Liver (tissue), 10 donors: ENCODE measurements around the gene STX2. TPM values are rescaled to one million over a fixed set of nuclear protein-coding genes. Genes with fewer than 3 reads are reported as not detected.
A peak's percentile ranks its signal among the peaks of the same experiment; 100 is the strongest.

ENCODE experiments used
- DNase-seq: peaks from one replicate; pipeline ENCODE4 v3.0.0-alpha.2; 2017; ENCODE audit warnings: low spot score
- H3K27ac ChIP-seq, 2 donors: one replicate each; pipeline ENCODE4 v1.7.0; 2013; ENCODE audit warnings: inconsistent platforms in 2 of 2, low read length in 2 of 2, control low read depth in 1 of 2, low read depth in 1 of 2, mild to moderate bottlenecking in 1 of 2
- H3K27me3 ChIP-seq, 4 donors: one replicate each; pipeline versions ENCODE4 v1.6.1 to v1.7.0; 2013; ENCODE audit warnings: low read length in 3 of 4, inconsistent platforms in 1 of 4, mild to moderate bottlenecking in 1 of 4, moderate library complexity in 1 of 4; ENCODE audit not compliant: control insufficient read depth in 4 of 4, insufficient read depth in 4 of 4
- H3K36me3 ChIP-seq, 4 donors: one replicate each; pipeline versions ENCODE4 v1.6.1 to v1.7.0; 2013; ENCODE audit warnings: low read length in 3 of 4, mild to moderate bottlenecking in 3 of 4, low read depth in 1 of 4, moderate library complexity in 1 of 4; ENCODE audit not compliant: control insufficient read depth in 4 of 4, insufficient read depth in 3 of 4
- H3K4me1 ChIP-seq, 4 donors: one replicate each; pipeline versions ENCODE4 v1.6.1 to v1.7.0; 2013; ENCODE audit warnings: low read length in 3 of 4, mild to moderate bottlenecking in 3 of 4, moderate library complexity in 1 of 4; ENCODE audit not compliant: control insufficient read depth in 4 of 4, insufficient read depth in 4 of 4
- H3K4me3 ChIP-seq, 3 donors: one replicate each; pipeline versions ENCODE4 v1.6.1 to v1.7.0; 2013; ENCODE audit warnings: low read length in 3 of 3, control low read depth in 1 of 3, low read depth in 1 of 3, mild to moderate bottlenecking in 1 of 3
- H3K9ac ChIP-seq, 2 donors: one replicate each; pipeline ENCODE4 v1.7.0; 2013; ENCODE audit warnings: low read length in 2 of 2, mild to moderate bottlenecking in 2 of 2, moderate library complexity in 2 of 2, control low read depth in 1 of 2, low read depth in 1 of 2
- H3K9me3 ChIP-seq, 4 donors: one replicate each; pipeline versions ENCODE4 v1.6.1 to v1.7.0; 2013; ENCODE audit warnings: low read length in 3 of 4; ENCODE audit not compliant: control insufficient read depth in 4 of 4
- FOXA1 ChIP-seq: IDR thresholded peaks from 2 replicates; pipeline ENCODE4 v1.6.1; 2016; ENCODE audit warnings: antibody characterized with exemption
- HNF4A ChIP-seq, 2 donors: conservative IDR thresholded peaks; 2 replicates each; pipeline ENCODE4 v1.6.1; 2016; ENCODE audit warnings: antibody characterized with exemption in 2 of 2, mild to moderate bottlenecking in 2 of 2
- JUND ChIP-seq, 2 donors: IDR thresholded peaks; 2 replicates each; pipeline ENCODE4 v1.6.1; 2016; ENCODE audit warnings: antibody characterized with exemption in 2 of 2
- SP1 ChIP-seq: IDR thresholded peaks from 2 replicates; pipeline ENCODE4 v1.6.1; 2018; ENCODE audit warnings: antibody characterized with exemption, mild to moderate bottlenecking
- WGBS: extraction: QIAGEN DNeasy Blood & Tissue Kit; methylation state at CpG from one replicate; pipeline ENCODE4 v1.1.7; 2013; 5-methylcytosine and 5-hydroxymethylcytosine counted together
- polyA plus RNA-seq, 2 donors: library from polyadenylated mRNA; stranded (reverse) in 1 of 2; unstranded in 1 of 2; fragments of 200-250 nt in 1 of 2; fragments of >200 nt in 1 of 2; fragmentation: Nextera tagmentation in 1 of 2; extraction: Ambion mirVana in 1 of 2; gene quantifications; one replicate each; pipeline versions ENCODE4 v1.2.1 to v1.2.3, GENCODE V29; 2013 to 2015
- small RNA-seq: library from RNA; depleted of rRNA; stranded (forward); fragments of <200 nt; gene quantifications from one replicate; pipeline ENCODE3, GENCODE V24; 2014
- total RNA-seq, 2 donors: library from RNA; depleted of rRNA; stranded (reverse); fragments of >200 nt; gene quantifications; one replicate each; pipeline ENCODE4 v1.2.3, GENCODE V29; 2014
- donor health status: healthy.
- donor health status: healthy.
- donor health status: healthy.
- donor health status: healthy.
- donor health status: healthy.

The STX2 gene
- total and polyA plus RNA-seq, 4 donors: 4.7 to 13.8 (median 8.9) TPM

DNA sequence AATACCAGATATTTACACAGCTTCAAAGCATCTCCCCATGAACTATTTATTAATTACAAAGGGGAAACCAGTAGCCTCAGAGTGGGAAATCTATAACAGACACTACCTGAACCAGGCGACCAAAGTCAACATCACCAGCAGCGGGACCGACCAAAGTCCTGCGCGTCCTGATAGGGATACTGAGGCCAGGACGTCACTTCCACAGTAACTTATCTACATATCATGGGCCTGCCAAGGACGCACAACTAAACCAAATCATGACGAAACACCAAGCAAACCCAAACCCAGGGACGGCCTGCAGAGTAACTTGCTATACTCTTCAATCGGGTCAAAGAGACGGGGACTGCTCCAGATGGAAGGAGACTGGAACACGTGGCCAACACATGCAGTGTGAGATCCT, 96.9 kb downstream of the STX2 start:
- H3K27ac ChIP-seq: no peak overlapping the region
- H3K9ac ChIP-seq: no peak overlapping the region
- WGBS: 67% methylated on average over 12 of the region's 12 CpGs
- H3K27me3 ChIP-seq: no peaks in the 10 kb centered on the region
- H3K9me3 ChIP-seq: no peaks in the 10 kb centered on the region
- DNase-seq: no peak
- peak; percentile 48 for TF ChIP-seq SP1
- no peak for TF ChIP-seq JUND (IDR thresholded peaks at IDR 0.05)
- TF ChIP-seq FOXA1: no peak
- TF ChIP-seq HNF4A (conservative IDR thresholded peaks at IDR 0.05): peak; percentile 50 to 58
- H3K4me1 ChIP-seq: peaks cover 2 to 23% (median 17%) of the 10 kb centered on the region in 4 donors
- H3K36me3 ChIP-seq: no peaks in the 10 kb centered on the region
- H3K4me3 ChIP-seq: no peak overlapping the region

Small RNAs within 50 kb of the gene (small RNA-seq; reads per million reads assigned to genes)
- not detected for gene RNU6-1077P

Other genes with a start within 250 kb of the STX2 start
- gene RIMBP2, start 123.0 kb downstream of the STX2 start, total RNA-seq: under 1 TPM; 0.09 to 0.17 TPM
- under 1 TPM in 1 of 2 donors, not detected in 1; 0.01 TPM for gene RIMBP2, start 123.0 kb downstream of the STX2 start, polyA plus RNA-seq
- 100 to 1,000 TPM; 102 to 281 TPM for gene RAN, start 32.8 kb upstream of the STX2 start, total RNA-seq
- gene RAN, start 32.8 kb upstream of the STX2 start, polyA plus RNA-seq: 100 to 1,000 TPM; 176 to 197 TPM
- gene ADGRD1, start 114.7 kb upstream of the STX2 start, total RNA-seq: 1 to 10 TPM; 5.8 to 7.1 TPM
- 1 to 10 TPM; 2.7 to 3.4 TPM for gene ADGRD1, start 114.7 kb upstream of the STX2 start, polyA plus RNA-seq